Erythroblast (primary cell): ENCODE results near the gene RPL36.

Source experiments
- GATA1 ChIP-seq: IDR thresholded peaks from 2 replicates; pipeline ENCODE4 v1.6.1; 2011; ENCODE audit warnings: low read depth, mild to moderate bottlenecking, control low read depth, low read length, moderate library complexity
- POLR2A ChIP-seq: IDR thresholded peaks from 2 replicates; pipeline ENCODE4 v1.6.1; 2011; ENCODE audit warnings: mild to moderate bottlenecking, low read length

- TF ChIP-seq POLR2A, result no peak
- no peak for TF ChIP-seq GATA1
Observed at GRCh38 chr19:5645409-5645808, 44.7 kb upstream of the RPL36 start.
